HEK293 (cell line): Measurements from ENCODE around the gene TRIM61.
A peak's percentile ranks its signal among the peaks of the same experiment; 100 is the strongest.

Source experiments
- EGR2 ChIP-seq: fragments of 450-650 bp; formaldehyde crosslinking; IDR thresholded peaks from 2 replicates; pipeline ENCODE4 v1.5.1; 2016; ENCODE audit warnings: low read depth, missing biosample characterization, missing genetic modification characterization
- GFI1B ChIP-seq: fragments of 450-650 bp; formaldehyde crosslinking; IDR thresholded peaks from 2 replicates; pipeline ENCODE4 v1.5.1; 2016; ENCODE audit warnings: missing biosample characterization, missing genetic modification characterization
- GLIS1 ChIP-seq: fragments of 450-650 bp; formaldehyde crosslinking; IDR thresholded peaks from 2 replicates; pipeline ENCODE4 v1.5.1; 2016; ENCODE audit warnings: missing biosample characterization, missing genetic modification characterization
- KLF8 ChIP-seq: fragments of 450-650 bp; formaldehyde crosslinking; IDR thresholded peaks from 2 replicates; pipeline ENCODE4 v1.5.1; 2016; ENCODE audit warnings: missing biosample characterization, missing genetic modification characterization
- PBX3 ChIP-seq: sonication (generic); formaldehyde crosslinking; IDR thresholded peaks from 2 replicates; pipeline ENCODE4 v1.8.1; 2022; ENCODE audit warnings: mild to moderate bottlenecking, moderate library complexity, missing genetic modification reagents
- PRDM1 ChIP-seq: fragments of 450-650 bp; formaldehyde crosslinking; IDR thresholded peaks from 2 replicates; pipeline ENCODE4; 2016; ENCODE audit warnings: missing biosample characterization, missing genetic modification characterization
- PRDM2 ChIP-seq: fragments of 450-650 bp; formaldehyde crosslinking; IDR thresholded peaks from 2 replicates; pipeline ENCODE4 v1.5.1; 2016; ENCODE audit warnings: missing biosample characterization, missing genetic modification characterization, borderline replicate concordance
- SP2 ChIP-seq: fragments of 450-650 bp; formaldehyde crosslinking; IDR thresholded peaks from 2 replicates; pipeline ENCODE4 v1.5.1; 2016; ENCODE audit warnings: missing biosample characterization, missing genetic modification characterization
- SP3 ChIP-seq: fragments of 450-650 bp; formaldehyde crosslinking; IDR thresholded peaks from 2 replicates; pipeline ENCODE4 v1.5.1; 2016; ENCODE audit warnings: missing biosample characterization, missing genetic modification characterization
- ZBTB49 ChIP-seq: fragments of 450-650 bp; formaldehyde crosslinking; IDR thresholded peaks from 2 replicates; pipeline ENCODE4 v1.5.1; 2016; ENCODE audit warnings: missing biosample characterization, missing genetic modification characterization, low read depth
- ZNF174 ChIP-seq: fragments of 450-650 bp; formaldehyde crosslinking; IDR thresholded peaks from 2 replicates; pipeline ENCODE4 v1.5.0; 2017; ENCODE audit warnings: missing biosample characterization, mild to moderate bottlenecking, missing genetic modification characterization
- ZNF18 ChIP-seq: fragments of 450-650 bp; formaldehyde crosslinking; IDR thresholded peaks from 2 replicates; pipeline ENCODE4 v1.5.1; 2016; ENCODE audit warnings: missing biosample characterization, missing genetic modification characterization
- ZNF184 ChIP-seq: fragments of 450-650 bp; IDR thresholded peaks from 2 replicates; pipeline ENCODE4 v1.5.1; 2018; ENCODE audit warnings: missing biosample characterization, mild to moderate bottlenecking, missing genetic modification characterization
- ZNF266 ChIP-seq: fragments of 450-650 bp; formaldehyde crosslinking; IDR thresholded peaks from 2 replicates; pipeline ENCODE4 v1.5.1; 2016; ENCODE audit warnings: missing biosample characterization, missing genetic modification characterization, low read depth
- ZNF280D ChIP-seq: fragments of 450-650 bp; formaldehyde crosslinking; IDR thresholded peaks from 2 replicates; pipeline ENCODE4 v1.5.1; 2016; ENCODE audit warnings: missing biosample characterization, missing genetic modification characterization
- ZNF423 ChIP-seq: fragments of 450-650 bp; formaldehyde crosslinking; IDR thresholded peaks from 2 replicates; pipeline ENCODE4 v1.5.1; 2016; ENCODE audit warnings: missing biosample characterization, missing genetic modification characterization
- ZNF48 ChIP-seq: fragments of 450-650 bp; formaldehyde crosslinking; IDR thresholded peaks from 2 replicates; pipeline ENCODE4 v1.5.1; 2016; ENCODE audit warnings: missing biosample characterization, missing genetic modification characterization
- ZNF501 ChIP-seq: fragments of 450-650 bp; formaldehyde crosslinking; IDR thresholded peaks from 2 replicates; pipeline ENCODE4 v1.5.1; 2016; ENCODE audit warnings: missing biosample characterization, missing genetic modification characterization
- ZNF521 ChIP-seq: fragments of 450-650 bp; formaldehyde crosslinking; IDR thresholded peaks from 2 replicates; pipeline ENCODE4 v1.5.1; 2017; ENCODE audit warnings: missing biosample characterization, mild to moderate bottlenecking, missing genetic modification characterization
- ZNF571 ChIP-seq: fragments of 450-650 bp; formaldehyde crosslinking; IDR thresholded peaks from 2 replicates; pipeline ENCODE4 v1.5.0; 2017; ENCODE audit warnings: missing biosample characterization, missing genetic modification characterization
- ZNF585B ChIP-seq: fragments of 450-650 bp; formaldehyde crosslinking; IDR thresholded peaks from 2 replicates; pipeline ENCODE4 v1.5.1; 2016; ENCODE audit warnings: missing biosample characterization, missing genetic modification characterization
- ZNF610 ChIP-seq: fragments of 450-650 bp; formaldehyde crosslinking; IDR thresholded peaks from 2 replicates; pipeline ENCODE4 v1.5.1; 2016; ENCODE audit warnings: missing biosample characterization, missing genetic modification characterization, borderline replicate concordance
- ZNF623 ChIP-seq: fragments of 450-650 bp; formaldehyde crosslinking; IDR thresholded peaks from 2 replicates; pipeline ENCODE4 v1.5.1; 2016; ENCODE audit warnings: missing biosample characterization, missing genetic modification characterization
- ZNF704 ChIP-seq: fragments of 450-650 bp; formaldehyde crosslinking; IDR thresholded peaks from 2 replicates; pipeline ENCODE4 v1.5.1; 2016; ENCODE audit warnings: missing biosample characterization, missing genetic modification characterization

The TRIM61 gene

GRCh38 chr4:164956766-164957643, 20.5 kb downstream of the TRIM61 start (continued):
- TF ChIP-seq ZBTB49 (tag by site-specific recombination) (no peak), ZNF610 (peak; percentile 77; the same call in 1 of the 2 replicates), ZNF623 (no peak), PBX3 (no peak), EGR2 (no peak), ZNF184 (no peak), SP3 (tag by site-specific recombination) (no peak; the same call in 1 of the 2 replicates), ZNF704 (tag by site-specific recombination) (no peak), ZNF280D (tag by site-specific recombination) (no peak), SP2 (tag by site-specific recombination) (peak; percentile 76), ZNF571 (tag by site-specific recombination) (no peak), ZNF174 (tag by site-specific recombination) (no peak), ZNF501 (tag by site-specific recombination) (0 out of 2 replicates have a peak, but pooled peaks have one; percentile 53), ZNF585B (tag by site-specific recombination) (no peak), ZNF18 (tag by site-specific recombination) (no peak), GLIS1 (peak; percentile 23; the same call in 1 of the 2 replicates), ZNF48 (no peak), GFI1B (0 out of 2 replicates have a peak, but pooled peaks have one; percentile 6), KLF8 (peak; percentile 69; the same call in 1 of the 2 replicates), ZNF266 (tag by site-specific recombination) (no peak), PRDM1 (tag by site-specific recombination) (no peak), ZNF521 (tag by site-specific recombination) (no peak), PRDM2 (tag by site-specific recombination) (no peak), ZNF423 (tag by site-specific recombination) (no peak)
